Measurements from ENCODE around the gene SYNGR1. TPM values are rescaled to one million over a fixed set of nuclear protein-coding genes. Genes with fewer than 3 reads are reported as not detected.
A peak's percentile ranks its signal among the peaks of the same experiment; 100 is the strongest.
"Not testable (repeated sequence)": the region's sequence is repeated elsewhere in the genome, so short reads cannot be mapped to it uniquely, and the experiment has no call there.

SYNGR1 gene
- total RNA-seq, 1 donor from 2014 or later = 11.0 TPM

- no peak for DNase-seq (ENCODE audit: low spot score)
- no peaks in the 10 kb centered on the region for H3K9me3 Mint-ChIP-seq
- Histone ChIP-seq H3K4me3 (no peak overlapping the region), H3F3A (ENCODE audit: low read depth) (peaks cover 4% of the 10 kb centered on the region), H3K36me3 (no peaks in the 10 kb centered on the region), H3K9ac (no peak overlapping the region), H3K27ac (no peak overlapping the region), H3K79me2 (ENCODE audit: low read depth) (no peaks in the 10 kb centered on the region), H3K9me3 (ENCODE audit: low read depth) (no peaks in the 10 kb centered on the region), H3K4me1 (no peaks in the 10 kb centered on the region), H3K4me2 (no peak overlapping the region), H4K20me1 (ENCODE audit: low read depth) (no peaks in the 10 kb centered on the region), H3K27me3 (no peaks in the 10 kb centered on the region), H2AFZ (replicated peaks) (no peak overlapping the region)
- peaks cover 5% of the 10 kb centered on the region for H3K27me3 Mint-ChIP-seq (ENCODE audit: insufficient read depth, low read depth)
- H3K36me3 Mint-ChIP-seq = no peaks in the 10 kb centered on the region
- H3K27ac Mint-ChIP-seq = peak overlapping the region; percentile 9
- H3K4me3 Mint-ChIP-seq = no peak overlapping the region
- peaks cover 14% of the 10 kb centered on the region for H3K4me1 Mint-ChIP-seq
- TF ChIP-seq EZH2phosphoT487 (IDR thresholded peaks at IDR 0.05) (no peak), EZH2 (IDR thresholded peaks at IDR 0.05) (no peak), CTCF (IDR thresholded peaks at IDR 0.05) (no peak)
Measured at GRCh38 chr22:39325392-39325932, 24.3 kb upstream of the SYNGR1 start.

- Histone ChIP-seq H3F3A (ENCODE audit: low read depth) (peaks cover 6% of the 10 kb centered on the region), H3K79me2 (ENCODE audit: low read depth) (no peaks in the 10 kb centered on the region), H3K4me3 (no peak overlapping the region), H3K27ac (no peak overlapping the region), H2AFZ (replicated peaks) (no peak overlapping the region), H3K9me3 (ENCODE audit: low read depth) (no peaks in the 10 kb centered on the region), H3K9ac (no peak overlapping the region), H3K4me1 (peaks cover 3% of the 10 kb centered on the region), H4K20me1 (ENCODE audit: low read depth) (no peaks in the 10 kb centered on the region), H3K27me3 (no peaks in the 10 kb centered on the region), H3K36me3 (no peaks in the 10 kb centered on the region), H3K4me2 (no peak overlapping the region)
- Mint-ChIP-seq H3K27ac (no peak overlapping the region), H3K27me3 (ENCODE audit: insufficient read depth, low read depth) (peaks cover 7% of the 10 kb centered on the region), H3K4me3 (no peak overlapping the region), H3K36me3 (no peaks in the 10 kb centered on the region), H3K4me1 (peaks cover 21% of the 10 kb centered on the region), H3K9me3 (no peaks in the 10 kb centered on the region)
- no peak for DNase-seq (ENCODE audit: low spot score)
- TF ChIP-seq EZH2 (IDR thresholded peaks at IDR 0.05) (no peak), CTCF (IDR thresholded peaks at IDR 0.05) (no peak), EZH2phosphoT487 (IDR thresholded peaks at IDR 0.05) (no peak)
Measured at GRCh38 chr22:39327995-39328754, 21.6 kb upstream of the SYNGR1 start.

- H3K4me2 ChIP-seq; H2AFZ ChIP-seq (replicated peaks); H3K27ac Mint-ChIP-seq; H3K27me3 Mint-ChIP-seq (ENCODE audit: insufficient read depth, low read depth); H3K27ac ChIP-seq; H3K36me3 Mint-ChIP-seq; H3K4me3 ChIP-seq; H3K4me1 ChIP-seq; H3K4me3 Mint-ChIP-seq; H3F3A ChIP-seq (ENCODE audit: low read depth); H3K9me3 ChIP-seq (ENCODE audit: low read depth); H3K27me3 ChIP-seq; H3K9ac ChIP-seq; H3K9me3 Mint-ChIP-seq; DNase-seq (ENCODE audit: low spot score); H3K36me3 ChIP-seq; H3K79me2 ChIP-seq (ENCODE audit: low read depth); H4K20me1 ChIP-seq (ENCODE audit: low read depth): not testable (repeated sequence)
- H3K4me1 Mint-ChIP-seq = peaks cover 24% of the 10 kb centered on the region
Measured at GRCh38 chr22:39330553-39330952, 19.2 kb upstream of the SYNGR1 start.

- Histone ChIP-seq H3F3A (ENCODE audit: low read depth) (peaks cover 6% of the 10 kb centered on the region), H3K79me2 (ENCODE audit: low read depth) (no peaks in the 10 kb centered on the region), H3K36me3 (no peaks in the 10 kb centered on the region), H3K4me2 (no peak overlapping the region), H3K27me3 (no peaks in the 10 kb centered on the region), H3K9me3 (ENCODE audit: low read depth) (no peaks in the 10 kb centered on the region), H4K20me1 (ENCODE audit: low read depth) (no peaks in the 10 kb centered on the region), H2AFZ (replicated peaks) (no peak overlapping the region), H3K4me1 (peaks cover 3% of the 10 kb centered on the region), H3K27ac (peak overlapping the region; percentile 87), H3K9ac (no peak overlapping the region), H3K4me3 (no peak overlapping the region)
- no peak overlapping the region for H3K4me3 Mint-ChIP-seq
- DNase-seq (ENCODE audit: low spot score) = no peak
- H3K9me3 Mint-ChIP-seq = no peaks in the 10 kb centered on the region
- no peaks in the 10 kb centered on the region for H3K36me3 Mint-ChIP-seq
- TF ChIP-seq EZH2 (IDR thresholded peaks at IDR 0.05) (no peak), CTCF (IDR thresholded peaks at IDR 0.05) (no peak), EZH2phosphoT487 (IDR thresholded peaks at IDR 0.05) (no peak)
- H3K27ac Mint-ChIP-seq = peak overlapping the region; percentile 53
- H3K27me3 Mint-ChIP-seq (ENCODE audit: insufficient read depth, low read depth) = peaks cover 3% of the 10 kb centered on the region
- H3K4me1 Mint-ChIP-seq = peaks cover 13% of the 10 kb centered on the region
Measured at GRCh38 chr22:39332441-39333064, 17.2 kb upstream of the SYNGR1 start.
